NCI-H2029 treated with DMSO at 0.1 percent for 48 hours (cell line): ENCODE measurements around the gene TMEM219.

Experiments used
- DNase-seq: peaks from one replicate; lab custom pipeline; 2025; lab: John Stamatoyannopoulos, UW

Gene TMEM219

DNA sequence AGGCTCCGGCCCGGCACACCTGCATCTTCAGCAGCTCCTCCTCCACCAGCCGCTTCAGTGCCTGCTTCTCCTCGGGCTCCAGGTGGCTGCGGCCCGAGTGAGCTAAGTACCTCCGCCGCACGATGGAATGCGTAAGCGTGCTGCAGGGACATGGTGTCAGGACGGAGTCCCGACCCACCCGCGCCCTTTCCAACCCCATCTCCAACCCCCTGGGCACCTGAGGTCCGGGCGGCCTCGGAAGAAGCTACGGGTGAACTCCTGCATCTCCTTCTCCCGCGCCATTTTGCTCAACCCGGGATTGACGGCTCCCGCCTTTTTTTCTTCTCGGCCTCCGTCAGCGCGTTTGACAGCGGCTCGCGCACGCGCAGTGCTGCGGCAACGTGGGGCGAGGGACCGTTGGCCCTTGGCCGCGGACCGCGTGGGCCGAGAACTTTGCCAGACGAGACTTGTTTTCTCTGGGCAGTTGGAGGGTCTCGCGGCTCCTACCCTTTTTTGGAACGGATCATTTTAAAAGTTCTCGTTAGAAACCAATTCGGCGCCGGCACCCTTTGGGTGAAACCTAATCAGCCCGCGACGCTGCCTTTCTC is 33.5 kb downstream of the TMEM219 start, which contains the start of gene HIRIP3:
HIRIP3 (minus strand) TSS at position 294 of the 587 bp plus-strand sequence; CDS start at position 282, 12 bp downstream.
- DNase-seq, result peak; percentile 51

- peak; percentile 68 for DNase-seq
Measured at GRCh38 chr16:29995911-29996765, 34.3 kb downstream of the TMEM219 start, which contains the start of gene INO80E. TSS of gene INO80E (plus strand) at chr16:29996241. CDS start at chr16:29996311, 70 bp downstream.

DNA sequence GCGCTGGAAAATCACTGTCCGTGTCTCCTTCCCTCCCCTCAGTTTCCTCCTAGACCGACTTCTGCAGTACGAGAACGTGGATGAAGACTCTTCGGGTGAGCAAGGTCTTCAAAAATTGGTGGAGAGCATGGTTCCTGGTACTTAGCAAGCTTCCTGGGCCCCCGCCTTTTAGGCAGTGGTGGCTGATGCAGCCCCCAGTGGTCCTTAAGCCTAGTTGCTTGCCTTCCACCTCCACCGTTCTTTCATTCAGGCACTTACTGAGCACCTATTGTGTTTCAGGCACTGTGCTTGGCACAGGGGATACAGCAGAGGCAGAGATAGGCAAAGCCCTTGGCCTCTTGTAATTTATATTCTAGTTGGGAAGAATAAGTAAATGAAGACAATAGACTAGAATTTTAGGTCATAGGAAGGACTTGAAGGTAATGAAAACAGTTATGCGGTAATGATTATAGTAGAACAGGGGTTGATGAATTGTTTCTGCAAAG is 34.9 kb downstream of the TMEM219 start:
- no peak for DNase-seq

DNA sequence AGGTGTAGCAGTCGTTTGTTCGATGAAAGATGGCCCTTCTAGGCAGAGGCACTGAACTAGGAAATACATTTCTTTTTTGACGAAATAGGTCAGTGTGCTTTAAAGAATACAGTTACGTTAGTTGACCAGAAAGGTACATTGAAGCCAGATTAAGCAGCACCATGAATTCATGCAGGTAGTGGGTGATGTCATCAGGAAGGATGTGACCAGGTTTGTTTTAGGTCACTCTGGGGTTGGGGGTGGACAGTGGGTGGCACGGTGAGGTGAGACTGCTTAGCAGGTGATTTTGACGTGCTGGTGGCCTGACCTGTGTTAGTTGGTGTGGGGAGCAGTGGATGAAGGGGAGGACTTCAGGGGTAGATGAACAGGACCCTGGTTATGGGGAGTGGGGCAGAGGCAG is 37.7 kb downstream of the TMEM219 start:
- DNase-seq, result no peak

DNA sequence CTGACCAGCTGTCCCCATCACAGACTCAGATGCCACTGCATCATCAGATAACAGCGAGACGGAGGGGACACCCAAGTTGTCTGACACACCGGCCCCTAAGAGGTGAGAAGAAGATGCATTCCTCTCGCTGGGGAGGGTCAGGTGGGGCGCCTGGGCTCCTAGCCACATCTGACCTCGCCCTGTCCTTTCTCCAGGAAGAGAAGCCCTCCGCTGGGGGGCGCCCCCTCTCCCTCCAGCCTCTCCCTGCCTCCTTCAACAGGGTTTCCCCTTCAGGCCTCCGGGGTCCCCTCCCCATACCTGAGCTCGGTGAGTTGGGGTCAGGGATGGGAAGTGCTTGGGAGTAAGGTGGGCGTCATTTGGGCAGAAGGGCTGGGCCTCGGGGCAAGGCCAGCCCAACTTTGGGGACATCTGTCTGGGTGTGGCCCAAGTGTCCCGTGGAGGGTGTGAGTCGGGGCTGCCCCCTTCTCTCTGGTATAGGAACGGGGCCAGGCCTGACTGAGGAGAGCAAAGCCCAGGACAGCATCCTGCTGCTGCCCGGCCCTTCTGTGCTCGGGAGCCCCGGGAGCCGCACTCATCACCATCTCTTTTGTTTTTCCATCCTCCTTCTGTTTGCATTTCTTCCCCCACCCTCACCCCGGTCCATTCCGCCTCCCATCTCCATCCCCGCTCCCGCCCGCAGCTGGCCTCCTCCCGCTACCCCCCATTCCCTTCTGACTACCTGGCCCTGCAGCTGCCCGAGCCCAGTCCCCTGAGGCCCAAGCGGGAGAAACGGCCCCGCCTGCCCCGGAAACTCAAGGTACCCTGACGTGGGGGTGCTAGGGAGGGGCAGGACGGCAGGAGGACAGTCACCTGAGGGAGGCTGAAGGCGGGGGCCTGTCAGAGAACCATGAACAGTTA is 39.1 kb downstream of the TMEM219 start:
- DNase-seq, result no peak

GRCh38 chr16:30002614-30003346 is 40.9 kb downstream of the TMEM219 start:
- no peak for DNase-seq

DNA sequence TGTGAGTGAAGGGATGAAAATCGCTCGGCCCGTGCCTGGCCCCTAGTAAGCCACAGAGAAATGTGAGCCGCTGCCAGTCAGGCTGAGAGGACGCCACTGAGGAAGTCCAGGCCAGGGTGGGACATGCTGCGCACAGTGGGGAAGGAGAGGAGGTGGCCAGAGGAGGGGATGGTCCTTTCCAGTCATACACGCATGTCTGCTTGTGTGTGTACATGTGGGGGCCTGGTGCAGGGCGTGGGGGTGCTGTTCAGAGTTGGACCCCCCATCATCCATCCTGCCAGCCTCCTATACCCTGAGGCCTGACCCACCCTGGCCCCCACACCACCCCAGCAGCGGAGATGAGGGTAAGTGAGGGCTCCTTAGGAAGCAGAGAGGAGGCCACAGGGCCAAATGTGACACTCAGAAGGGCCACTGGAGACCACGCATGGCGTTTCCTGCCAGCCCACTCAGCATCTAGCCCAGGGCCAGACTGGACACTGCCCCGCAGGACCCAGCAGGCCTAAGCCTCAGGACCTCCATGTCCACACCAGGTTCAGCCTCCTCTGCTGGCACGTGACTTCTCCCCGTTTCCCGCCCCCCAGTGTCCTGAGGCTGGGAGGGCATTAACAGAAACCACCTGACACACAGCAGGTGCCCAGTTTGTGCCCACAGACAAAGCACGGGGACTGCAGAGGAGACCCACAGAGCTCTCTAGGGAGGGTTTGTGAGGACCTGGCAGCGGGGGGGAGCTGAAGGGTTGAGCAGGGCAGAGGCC is 42.0 kb downstream of the TMEM219 start:
- no peak for DNase-seq

DNA sequence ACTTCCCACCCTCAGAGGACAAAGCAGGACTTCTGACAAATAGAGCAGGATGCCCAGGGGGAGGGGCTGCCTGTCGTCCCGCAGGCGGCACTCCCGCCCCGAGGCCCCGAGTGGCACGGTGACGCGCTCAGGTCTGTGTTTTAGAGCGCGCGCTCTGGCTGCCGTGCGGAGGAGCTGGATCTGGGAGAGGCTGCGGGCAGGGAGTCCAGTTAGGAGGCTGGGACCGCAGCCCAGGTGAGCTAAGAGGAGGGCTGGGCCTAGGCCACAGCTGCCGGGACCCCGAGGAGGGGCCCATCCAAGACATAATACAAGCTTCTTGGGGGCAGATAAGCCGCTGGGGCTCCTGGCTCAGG is 42.5 kb downstream of the TMEM219 start:
- DNase-seq, result peak; percentile 79

DNA sequence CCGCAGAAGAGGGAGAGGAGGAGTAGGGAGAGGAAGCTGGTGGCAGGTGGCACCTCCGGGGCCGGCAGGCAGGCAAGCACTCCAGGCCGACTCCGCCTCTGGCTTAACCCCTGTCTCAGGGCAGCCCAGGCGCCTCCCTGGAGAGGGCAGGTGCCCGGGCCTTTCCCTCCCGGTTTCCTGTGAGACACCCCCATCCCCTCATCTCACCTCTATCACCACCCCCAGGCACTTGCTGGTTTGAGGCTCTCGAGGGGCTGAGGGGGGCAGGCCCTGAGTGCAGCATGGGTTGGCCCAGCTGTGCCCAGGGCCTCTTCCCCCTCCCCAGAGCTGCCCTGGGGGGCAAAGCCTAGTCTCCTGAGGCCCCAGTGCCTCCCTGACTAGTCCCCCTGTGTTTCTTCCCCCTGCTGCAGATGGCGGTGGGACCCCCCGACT is 42.9 kb downstream of the TMEM219 start:
- DNase-seq, result no peak

DNA sequence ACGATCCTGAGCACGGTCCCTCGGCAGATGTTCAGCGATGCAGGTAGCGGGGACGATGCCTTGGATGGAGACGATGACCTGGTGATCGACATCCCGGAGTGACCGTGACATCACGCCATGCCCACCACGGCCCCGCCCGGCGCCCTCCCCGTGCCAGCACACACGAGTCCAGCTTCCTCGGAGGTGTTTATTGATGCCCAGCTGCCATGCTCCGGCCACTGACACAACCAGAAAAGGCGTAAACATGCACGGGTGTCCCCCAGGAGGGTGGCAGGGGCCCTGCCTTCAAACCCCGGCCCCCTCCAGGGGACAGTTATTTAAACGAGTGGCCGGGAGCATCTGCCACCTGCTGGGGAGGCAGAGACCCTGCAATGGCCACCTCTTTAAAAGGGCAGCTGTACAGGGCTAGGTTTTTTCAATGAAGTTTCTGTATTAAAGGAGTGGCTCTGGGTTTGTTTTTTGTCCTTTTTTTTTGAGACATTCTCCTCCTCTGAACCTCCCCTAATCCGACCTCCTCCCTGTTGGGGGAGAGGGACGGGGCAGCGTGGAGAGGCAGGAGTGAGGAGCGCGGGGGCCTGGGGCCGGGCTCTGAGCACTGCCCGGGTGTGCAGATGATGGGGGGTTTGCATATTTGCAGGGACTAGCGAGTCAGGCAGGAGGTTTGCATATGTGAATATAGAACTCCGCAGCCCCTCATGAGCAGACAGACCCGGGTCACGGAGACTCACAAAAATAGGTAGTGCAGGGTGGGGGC is 43.6 kb downstream of the TMEM219 start:
- DNase-seq, result peak; percentile 24

DNA sequence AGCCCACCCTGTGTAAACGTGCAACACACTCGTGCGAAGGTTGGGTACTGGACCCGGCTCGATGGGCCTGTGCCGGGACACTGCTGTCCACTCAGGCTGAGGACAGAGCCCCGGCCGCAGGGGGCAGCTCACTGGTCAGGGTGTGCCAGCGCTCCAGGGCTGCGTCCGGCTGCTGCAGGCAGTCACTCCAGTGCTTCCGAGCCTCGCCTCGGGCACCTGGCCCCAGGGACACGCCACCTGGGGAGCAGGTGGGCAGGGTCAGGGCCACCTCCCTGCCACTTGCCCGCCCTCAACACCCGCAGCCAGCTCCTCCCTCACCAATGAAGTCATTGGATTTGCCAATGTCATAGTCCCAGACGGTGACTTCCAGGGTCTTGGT is 44.2 kb downstream of the TMEM219 start:
- DNase-seq, result no peak

DNA sequence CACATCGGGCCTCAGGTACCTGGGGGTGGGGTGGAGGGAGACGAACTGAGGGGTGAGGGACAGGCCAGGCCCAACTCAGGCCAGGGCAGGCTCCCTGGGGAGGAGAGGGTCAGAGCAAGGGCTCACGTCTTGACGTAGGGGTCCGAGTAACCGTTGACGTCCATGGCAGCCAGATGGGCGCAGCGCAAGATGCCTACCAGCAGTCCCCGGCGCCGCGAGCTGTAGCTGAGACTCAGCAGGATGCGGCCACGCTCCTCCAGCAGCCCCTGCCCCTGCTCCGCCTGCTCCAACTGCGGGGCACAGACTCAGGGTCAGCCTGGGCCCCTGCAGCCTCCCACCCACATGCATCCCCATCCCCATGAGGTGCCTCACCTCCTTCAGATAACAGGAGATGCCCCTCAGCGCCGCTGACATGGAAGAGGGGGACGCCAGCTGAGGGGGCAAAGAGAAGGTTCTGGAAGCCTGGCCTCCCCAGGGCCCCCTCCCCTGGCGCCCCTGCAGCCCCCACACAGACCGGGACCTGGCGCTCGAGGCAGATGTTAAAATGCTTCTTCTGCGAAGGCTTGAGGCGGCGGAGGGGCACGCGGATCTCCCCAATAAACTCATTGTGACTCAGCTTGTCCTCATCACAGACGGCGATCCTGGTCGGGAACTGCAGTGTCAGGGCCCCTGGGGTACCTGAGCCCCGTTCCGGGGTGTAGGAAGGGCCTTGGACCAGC is 44.9 kb downstream of the TMEM219 start:
- DNase-seq, result no peak

DNA sequence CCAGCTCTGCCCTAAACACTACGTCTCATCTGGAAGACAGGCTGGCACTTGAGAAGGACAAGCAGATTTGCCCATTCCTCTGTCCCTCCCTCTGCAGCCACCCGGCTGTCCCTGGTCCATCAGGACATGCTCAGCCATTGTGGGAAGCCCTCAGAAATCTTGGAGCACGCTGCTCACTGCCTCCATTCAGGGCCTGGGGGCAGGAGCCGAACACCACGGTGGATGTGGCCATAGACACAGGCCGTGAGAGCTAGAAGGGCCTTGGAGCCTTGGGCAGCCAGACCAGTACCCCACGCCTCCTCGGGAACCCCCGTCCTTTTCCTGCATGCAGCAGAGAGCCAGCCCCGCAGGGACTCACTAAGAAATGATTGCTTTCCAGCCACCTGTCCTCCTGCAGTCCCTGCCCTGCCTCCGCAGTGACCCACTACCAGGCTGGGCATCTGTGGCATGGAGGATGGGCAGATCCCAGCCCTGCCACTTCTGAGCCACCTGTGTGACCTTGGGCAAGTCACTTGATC is 45.6 kb downstream of the TMEM219 start:
- no peak for DNase-seq

DNA sequence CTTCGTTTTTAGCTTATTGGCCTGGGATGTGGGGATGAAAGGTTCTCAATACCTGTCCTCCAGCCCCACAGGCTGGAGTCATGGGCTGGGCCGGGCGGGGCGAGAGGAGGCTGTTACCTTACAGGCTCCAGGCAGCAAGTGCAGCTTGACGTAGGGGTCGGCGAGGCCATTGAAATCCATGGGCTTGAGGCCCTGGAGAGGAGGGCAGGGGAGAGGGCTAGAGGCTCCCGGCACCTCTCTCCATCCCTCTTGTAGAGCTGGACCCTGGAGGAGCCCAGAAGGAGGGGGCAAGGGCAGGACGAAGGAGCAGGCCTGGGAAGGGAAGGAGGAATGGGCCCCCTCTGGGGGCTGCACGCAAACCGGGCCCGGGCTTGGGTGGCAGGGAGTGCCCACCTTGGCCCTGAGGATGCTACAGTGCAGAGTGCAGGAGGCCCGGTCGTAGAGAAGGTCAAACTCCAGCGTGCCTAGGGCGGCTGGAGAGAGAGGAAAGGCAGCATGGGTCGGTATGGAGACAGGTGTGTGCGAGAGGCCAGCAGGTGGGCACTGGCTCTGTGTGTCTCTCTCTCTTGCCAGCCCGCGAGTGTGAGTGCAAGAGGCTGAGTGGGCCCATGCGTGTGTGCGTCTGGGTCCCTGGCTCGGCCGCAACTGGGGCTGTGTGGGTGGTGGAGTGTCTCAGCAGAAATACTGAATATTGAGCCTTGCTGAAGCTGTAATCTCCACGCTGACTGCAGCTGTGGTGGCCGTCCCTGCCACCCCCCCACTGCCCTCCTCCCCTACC is 47.4 kb downstream of the TMEM219 start:
- no peak for DNase-seq

DNA sequence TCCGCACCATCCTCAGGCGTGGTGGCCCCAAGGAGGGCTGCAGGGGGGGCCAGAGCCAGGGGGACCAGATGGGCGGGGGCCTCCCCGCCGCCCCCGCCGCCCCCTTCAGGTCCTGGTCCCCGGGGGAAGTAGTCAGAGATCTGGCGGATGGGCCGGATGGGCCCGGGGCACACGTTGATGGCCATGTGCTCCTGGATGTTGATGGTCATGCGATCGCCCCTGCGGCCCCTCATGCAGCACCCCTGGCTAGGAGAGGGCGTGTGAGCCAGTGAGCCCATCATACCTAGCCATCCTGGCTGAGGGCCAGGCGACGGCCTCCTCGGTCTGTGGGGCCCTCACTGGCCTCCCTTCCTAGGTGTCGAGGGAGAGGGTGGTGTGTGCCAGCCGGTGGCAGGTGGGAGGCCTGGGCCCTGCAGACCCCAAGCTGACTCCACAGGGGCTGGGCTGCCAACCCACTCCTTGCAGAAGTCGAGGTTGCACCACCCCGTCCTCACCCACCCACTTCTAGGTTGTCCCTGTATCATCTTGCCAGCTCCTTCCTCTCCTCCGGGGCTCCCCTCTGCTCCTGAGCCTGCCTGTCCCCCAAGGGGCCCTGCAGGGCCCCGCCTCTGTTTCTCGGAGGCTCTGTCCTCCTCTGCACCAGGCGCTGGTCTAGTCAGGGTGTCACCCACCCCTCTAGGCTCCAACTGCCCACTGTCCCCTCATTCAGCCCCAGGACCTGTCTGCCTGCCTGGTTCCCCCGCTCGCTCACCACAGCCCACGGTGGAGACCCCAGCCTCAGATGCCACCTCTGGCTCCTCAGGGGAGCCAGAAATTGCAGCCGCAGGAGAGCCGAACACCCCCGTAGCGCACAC is 48.3 kb downstream of the TMEM219 start:
- no peak for DNase-seq

- no peak for DNase-seq
Measured at GRCh38 chr16:30010844-30011713, 49.2 kb downstream of the TMEM219 start, which contains the start of gene DOC2A. TSS of gene DOC2A (minus strand) at chr16:30011027. CDS start at chr16:30010222, 805 bp downstream.
